GM21526 (cell line): Measurements from ENCODE around the gene TMEM139.

Experiments
- ATAC-seq: cut with Tn5 transposase; IDR thresholded peaks from one replicate; pipeline ENCODE4 v1.9.1; 2021; ENCODE audit warnings: moderate library complexity; ENCODE audit not compliant: unreplicated experiment, low FRiP score

TMEM139 gene

DNA sequence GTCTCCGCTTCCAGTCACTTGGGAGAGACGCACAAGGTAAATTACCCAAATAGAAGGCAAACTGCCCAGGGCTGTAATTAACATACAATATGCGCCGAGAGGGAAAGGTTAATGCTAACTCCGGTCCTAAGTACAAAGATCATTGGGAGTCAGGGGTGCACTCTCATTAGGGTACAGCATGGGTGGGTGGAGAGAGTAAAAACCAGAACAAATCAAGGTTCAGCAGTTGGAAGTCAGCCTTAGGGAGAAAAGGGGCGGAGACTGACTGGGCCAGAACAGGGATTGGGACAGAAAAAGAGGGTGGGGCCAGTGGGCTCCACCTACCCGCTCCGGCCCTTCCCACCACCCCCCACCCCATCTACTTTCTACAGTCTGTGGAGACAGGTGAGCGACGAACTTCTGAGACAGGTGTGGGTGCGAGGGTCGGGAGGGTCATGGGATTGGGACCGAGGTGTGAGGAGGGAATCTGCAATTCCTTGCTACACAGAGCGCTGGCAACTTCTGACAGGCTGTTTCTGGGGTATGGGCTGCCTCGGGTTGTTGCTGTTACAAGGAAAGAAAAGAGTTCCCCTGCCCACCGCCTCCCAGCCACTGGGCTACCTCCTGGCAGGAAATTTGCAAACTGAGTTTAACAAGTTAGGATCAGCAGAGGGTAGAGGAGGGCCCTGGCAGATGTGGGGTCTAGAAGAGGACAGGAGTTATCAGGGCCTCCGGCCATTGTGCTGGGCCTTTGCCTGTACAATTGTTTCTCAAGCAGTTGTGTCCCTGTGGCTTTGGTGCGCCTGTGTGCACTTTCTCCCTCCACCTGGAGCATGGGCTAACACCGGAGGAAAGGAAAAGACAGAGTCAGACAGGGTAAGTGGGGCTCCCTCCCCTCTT, at the start of gene TMEM139:
TMEM139 (plus strand) TSS at position 368 of the 879 bp plus-strand sequence. CDS start 1,000 bp downstream, outside the sequence.
- ATAC-seq: no peak

DNA sequence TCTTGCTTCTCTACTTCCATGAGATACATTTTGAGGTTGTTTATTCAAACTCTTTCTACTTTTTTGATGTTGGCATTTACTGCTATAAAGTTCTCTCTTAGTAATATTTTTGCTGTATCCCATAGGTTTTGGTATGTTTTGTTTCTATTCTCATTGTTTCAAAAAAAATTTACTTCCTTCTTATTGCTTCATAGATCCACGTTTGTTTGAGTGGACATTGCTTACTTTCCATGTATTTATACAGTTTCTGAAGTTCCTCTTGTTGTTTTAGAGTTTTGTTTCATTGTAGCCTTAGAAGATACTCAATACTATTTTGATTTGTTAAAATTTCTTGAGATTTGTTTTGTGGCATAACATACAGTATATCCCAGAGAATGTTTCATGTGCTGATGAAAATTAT, 49.2 kb upstream of the TMEM139 start:
- ATAC-seq: no peak

DNA sequence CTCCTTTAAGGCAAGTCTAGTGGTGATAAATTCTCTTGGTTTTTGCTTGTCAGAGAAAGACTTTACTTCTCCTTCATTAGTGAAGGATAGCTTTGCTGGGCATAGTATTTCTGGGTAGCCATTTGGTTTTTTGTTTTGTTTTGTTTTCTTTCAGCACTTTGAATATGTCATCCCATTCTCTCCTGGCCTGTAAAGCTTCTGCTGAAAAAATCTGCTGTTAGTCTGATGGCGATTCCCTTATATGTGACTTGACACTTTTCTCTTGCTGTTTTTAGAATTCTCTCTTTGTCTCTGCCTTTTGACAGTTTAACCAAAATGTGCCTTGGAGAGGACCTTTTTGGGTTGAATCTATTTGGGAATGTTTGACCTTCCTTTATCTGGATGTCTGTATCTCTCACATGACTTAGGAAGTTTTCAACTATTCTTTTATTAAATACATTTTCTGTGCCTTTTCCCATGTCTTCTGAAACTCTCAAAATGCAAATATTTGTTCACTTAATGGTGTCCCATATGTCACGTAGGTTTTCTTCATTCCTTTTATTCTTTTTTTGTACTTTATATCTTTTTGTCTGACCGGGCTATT, 48.3 kb upstream of the TMEM139 start:
- no peak for ATAC-seq

DNA sequence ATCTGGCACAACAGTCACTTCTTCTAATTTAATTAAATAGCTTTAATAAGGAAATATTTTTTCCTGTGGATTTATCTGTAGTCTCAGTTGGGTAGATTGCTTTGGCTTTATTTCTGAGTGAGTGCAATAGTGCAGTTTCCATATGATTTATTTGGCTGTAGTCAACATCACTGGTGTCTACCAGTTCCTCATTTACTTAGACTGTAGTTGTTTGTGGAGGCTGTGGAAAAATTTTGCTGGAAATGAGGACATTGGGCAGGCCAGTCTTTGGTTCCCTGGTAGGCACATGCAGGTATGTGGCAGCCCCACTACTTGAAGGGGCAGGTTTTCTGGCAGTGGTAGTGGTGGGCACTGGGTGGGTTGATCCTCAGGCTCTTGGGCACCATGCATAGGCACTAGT, 47.4 kb upstream of the TMEM139 start:
- ATAC-seq: no peak

DNA sequence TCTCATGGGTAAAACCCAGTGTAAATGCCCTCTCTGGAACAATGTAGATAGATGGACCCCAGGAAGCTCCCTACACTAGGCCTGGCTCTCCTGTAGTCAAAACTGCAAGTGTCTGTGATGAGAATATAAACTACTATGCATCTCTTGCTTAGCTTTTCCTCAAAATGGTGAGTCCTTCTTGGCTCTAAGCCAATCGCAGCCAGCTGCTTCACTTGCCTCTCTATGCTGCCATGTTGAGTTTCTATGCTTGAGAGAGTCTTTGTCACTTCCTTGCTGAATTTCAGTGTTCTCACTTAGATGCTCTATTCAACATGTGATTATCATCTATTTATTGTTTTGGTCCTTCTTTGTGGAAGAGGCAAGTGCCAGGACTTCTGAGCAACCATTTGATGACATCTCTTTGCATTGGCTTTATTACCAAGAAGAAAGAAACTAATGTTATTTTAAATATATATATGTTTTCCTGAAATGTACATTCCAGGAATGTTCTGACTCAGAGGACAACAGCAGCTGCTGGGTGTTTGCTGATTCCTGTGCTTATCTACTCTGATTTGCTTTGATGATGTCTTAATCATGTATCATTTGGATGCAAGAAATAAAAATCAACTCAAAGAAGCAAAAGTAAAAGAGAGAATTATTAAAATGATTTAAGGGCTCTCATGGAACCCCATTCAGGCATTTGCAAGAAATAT, 46.3 kb upstream of the TMEM139 start:
- ATAC-seq: no peak

DNA sequence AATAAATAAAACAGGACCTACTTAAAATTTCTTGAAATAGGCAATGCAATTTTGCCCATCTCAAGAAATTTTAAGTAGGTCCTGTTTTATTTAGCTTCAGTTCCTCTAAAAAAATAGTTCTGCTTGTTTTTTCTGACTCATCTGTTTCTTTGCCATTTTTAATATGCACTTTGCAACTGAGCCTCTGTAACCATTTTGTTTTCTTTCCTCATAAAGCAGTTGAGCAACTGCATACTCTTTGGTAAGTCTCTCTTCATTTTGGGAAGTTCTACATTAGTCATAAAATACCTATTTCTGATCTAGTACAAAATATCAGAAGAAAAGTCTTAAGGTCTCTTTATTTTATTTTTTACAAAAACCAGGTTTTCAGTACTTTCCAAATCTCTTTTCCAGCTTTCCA, 44.9 kb upstream of the TMEM139 start:
- ATAC-seq: no peak

DNA sequence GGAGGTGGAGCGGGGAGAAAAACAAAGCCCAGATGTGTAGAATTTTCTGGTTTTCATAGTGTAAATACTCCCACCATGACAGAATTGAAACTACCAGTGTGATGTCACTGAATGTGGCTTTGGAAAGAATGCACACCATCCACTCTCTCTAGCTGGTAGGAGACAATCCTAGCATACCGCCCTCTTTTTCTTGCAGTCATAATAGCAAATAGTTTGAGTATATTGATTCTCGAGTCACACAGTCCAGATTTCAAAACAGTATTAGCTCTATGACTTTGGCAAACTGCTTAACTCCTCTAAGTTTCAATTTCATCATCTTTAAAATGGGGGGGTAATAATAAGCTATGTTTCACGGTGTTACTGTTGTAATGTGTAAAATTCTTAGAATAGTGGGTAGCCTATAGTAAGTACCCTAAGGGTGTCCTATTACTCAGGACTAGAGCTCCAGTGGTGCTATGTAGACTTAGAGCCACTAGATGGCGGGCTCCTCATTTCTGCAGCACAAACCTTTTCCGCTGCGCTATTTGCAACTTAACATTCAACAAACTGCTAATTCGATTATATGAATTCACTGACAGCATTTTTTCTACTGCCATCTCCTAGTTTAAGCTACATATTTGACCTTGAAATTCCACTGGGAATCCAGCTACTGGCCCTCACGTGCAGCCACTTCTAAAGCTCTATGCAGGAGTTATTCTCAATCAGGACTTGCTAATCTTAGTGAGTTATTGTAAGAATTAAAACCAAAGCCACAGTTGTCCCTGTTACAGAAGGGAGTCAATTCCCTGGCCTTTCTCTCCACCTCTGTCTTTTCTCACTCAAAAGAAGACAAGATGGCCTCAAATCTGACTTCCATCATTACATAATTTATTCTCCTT, 44.2 kb upstream of the TMEM139 start:
- ATAC-seq: peak; percentile 94

DNA sequence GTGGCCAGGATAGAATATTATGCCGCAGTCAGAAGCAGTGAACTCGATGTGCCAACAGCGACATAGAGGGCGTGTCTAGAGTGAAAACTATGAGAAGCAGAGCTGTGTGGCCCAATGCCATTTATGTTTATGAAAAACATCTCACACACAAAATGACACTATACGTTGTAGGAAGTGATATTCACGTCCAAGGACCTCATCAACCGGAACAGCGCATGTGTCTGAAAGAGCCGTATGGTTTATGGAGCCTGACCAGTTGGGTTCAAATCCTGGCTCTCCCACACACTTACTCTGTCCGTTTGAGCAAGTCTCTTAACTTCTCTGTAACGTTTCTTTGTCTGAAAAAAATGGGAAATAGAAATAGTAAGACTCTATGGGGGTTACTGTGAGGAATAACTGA, 42.5 kb upstream of the TMEM139 start:
- no peak for ATAC-seq

DNA sequence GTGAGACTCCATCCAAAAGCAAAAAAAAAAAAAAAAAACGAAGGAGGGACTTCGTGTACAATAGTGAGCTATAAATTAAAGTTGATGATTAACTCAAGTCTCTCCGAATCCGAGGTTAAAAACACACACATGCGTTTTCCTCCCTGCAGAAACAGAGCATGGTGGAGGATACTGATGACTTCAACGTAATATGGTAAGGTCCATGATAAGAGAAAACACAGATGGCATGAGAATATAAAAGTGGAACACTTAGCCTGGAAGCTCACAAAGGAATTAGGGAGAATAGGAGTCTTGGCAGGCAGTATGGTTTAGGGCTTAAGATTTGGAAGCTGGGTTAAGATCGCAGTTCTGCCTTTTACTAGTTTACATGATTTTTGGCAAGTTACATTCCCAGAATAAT, 41.6 kb upstream of the TMEM139 start:
- ATAC-seq: no peak

DNA sequence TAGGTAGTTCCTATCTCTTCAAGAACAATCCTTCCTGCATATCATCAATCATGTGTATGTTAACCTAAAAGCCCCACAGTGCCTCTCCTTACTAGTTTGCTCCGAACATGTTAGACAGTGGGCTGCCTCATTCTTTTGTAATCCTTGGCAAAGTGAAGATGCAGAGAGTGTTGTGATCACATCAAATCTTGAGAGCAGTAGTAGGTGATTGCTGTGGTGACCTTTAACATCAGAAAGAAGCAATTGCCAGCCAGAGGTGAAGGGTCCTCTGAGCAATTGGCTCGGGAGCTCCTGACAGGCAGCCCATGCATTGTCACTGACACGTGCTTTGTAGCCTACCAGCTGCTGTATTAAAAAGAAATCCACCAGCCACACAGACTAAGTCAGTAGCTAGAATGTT, 41.1 kb upstream of the TMEM139 start:
- ATAC-seq: no peak

DNA sequence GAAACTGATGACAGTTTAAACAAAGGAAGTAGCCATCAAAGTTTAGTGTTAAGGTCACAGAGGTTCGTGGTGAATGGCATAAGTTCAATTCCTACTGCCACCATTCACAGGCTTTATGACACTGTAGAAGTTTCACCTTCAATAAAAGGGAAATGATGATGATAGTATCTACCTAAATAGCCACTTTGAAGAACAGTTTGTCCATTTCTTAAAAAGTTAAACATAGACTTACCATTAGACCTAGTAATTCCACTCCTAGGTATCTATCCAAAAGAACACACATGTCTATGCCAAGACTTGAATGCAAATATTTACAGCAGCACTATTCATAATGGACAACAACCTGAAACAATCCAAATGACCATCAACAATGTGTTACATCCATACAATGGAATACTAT, 40.4 kb upstream of the TMEM139 start:
- ATAC-seq: no peak

DNA sequence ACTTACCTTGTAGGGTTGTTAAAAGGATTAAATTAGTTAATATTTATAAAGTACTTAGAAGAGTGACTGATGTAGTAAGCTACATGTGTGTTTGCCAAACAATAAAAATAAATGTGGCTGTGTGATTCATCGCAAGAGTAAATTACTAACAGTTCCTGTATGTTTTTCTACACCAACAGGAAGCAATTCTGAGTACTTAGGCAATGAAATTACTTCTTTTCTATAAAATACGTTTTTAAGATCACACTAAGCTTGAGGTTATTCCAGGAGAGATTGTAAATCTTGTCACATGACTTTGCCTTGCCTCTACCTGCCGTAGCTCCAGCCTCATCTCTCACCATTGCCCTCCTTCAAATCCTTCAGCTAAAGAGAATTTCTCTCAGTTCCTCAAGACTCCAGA, 39.6 kb upstream of the TMEM139 start:
- ATAC-seq: no peak

DNA sequence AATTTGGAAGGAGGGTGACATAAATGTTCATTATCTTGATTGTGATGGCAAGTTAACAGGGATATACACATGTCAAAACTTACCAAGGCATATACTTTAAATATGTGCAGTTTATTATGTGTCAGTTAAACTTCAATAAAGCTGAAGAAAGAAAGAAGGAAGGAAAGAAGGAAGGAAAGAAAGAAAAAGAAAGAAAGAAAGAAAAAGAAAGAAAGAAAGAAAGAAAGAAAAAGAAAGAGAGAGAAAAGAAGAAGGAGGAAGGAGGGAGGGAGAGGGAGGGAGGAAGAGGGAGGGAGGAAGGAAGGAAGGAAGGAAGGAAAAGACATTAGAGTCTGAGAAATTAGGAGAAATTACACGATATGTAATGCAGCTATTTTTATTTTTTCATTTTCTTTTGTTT, 37.4 kb upstream of the TMEM139 start:
- no peak for ATAC-seq

DNA sequence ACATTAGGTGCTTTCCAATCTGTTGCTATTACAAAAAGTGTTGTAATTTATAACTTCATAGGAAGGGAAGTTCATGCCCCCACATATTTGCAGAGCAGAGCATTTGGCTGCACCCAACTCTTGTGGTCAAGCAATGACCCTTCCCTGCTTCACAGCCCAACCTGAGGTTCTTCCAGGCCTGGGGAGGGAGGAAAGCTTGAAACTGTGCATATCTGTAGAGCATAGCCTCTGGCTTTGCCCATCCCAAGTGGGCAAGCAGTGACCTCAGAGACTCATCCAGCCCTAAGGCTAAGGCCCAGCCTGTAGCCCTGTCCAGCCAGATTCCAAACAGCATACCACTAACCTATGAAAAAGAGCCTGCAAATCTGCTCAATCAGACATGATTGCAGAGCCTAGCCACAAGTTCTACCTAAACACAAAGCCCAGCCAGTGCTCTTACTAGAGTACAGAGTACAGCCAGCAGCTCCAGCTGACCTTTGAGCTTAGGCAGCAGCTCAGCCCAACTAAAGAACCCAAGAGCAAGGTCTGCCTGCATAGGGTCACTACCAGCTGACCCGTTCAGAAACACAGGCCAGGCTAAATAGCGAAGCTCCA, 35.9 kb upstream of the TMEM139 start:
- ATAC-seq: no peak

DNA sequence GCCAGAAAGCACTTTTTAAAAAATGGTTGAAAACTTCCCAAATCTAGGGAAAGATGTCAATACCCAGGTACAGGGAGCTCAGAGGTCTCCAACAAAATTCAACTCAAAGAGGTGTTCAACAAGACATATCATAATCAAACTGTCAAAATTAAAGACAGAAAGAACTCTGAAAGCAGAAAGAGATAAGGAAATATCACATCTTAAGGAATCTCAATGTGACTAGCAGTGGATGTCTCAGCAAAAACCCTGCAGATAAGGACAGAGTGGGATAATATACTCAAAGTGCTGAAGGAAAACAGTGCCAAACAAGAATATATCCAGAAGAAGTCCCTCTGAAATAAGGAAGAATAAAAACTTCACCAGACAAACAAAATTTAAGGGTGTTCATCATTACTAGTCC, 34.6 kb upstream of the TMEM139 start:
- no peak for ATAC-seq

DNA sequence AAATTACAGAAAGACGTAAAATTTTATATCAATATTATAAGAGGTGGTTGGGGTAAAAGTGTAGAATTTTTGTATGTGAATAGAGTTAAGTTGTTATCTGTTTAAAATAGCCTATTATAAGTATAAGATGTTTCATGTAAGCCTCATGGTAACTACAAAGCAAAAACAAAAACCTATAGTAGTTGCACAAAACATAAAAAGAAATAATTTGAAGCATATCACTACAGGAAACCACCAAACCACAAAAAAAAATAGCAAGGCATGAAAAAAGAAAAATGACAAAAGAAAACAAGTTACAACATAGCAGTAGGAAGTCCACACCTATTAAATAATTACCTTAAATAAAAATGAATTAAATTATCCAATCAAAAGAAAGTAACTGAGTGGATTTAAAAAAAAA, 33.9 kb upstream of the TMEM139 start:
- no peak for ATAC-seq

DNA sequence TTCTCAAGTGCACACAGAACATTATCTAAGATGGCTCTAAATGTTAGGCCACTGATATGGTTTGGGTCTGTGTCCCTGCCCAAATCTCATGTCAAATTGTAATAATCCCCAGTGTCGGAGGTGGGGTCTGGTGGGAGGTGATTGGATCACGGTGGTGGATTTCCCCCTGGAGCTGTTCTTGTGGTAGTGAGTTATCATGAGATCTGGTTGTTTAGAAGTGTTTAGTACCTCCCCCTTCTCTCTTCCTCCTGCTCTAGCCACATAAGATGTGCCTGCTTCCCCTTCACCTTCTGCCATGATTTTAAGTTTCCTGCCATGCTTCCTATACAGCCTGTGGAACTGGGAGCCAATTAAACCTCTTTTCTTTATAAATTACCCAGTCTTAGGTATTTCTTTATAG, 32.8 kb upstream of the TMEM139 start:
- no peak for ATAC-seq

DNA sequence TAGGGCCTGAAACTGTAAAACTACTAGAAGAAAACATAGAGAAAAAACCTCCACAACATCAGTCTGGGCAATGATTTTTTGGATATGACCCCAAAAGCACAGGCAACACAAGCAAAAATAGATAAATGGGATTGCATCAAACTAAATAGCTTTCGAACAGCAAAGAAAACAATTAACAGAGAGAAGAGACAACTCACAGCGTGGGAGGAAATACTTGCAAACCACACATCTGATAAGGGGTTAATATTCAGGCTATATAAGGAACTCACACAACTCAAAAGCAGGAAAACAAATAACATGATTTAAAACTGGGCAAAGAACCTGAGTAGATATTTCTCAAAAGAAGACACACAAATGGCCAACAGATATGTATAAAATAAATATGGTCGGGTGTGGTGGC, 29.2 kb upstream of the TMEM139 start:
- no peak for ATAC-seq

DNA sequence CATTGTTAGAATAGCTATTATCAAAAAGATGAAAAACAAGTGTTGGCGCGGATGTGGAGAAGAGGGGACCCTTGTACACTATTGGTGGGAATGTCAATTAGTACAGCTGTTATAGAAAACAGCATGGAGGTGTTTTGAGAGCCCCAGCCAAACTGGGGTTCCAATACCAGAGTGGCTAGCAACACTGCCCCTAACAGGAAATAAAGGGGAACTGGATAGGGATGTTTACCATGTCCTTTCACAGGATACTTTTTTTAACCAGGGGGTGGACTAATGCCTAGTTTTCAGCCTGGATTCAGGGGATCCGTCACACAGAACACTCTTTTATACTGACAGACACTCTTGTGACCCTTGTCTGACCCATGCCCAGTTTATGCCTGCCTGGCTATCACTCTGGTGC, 28.4 kb upstream of the TMEM139 start:
- no peak for ATAC-seq

DNA sequence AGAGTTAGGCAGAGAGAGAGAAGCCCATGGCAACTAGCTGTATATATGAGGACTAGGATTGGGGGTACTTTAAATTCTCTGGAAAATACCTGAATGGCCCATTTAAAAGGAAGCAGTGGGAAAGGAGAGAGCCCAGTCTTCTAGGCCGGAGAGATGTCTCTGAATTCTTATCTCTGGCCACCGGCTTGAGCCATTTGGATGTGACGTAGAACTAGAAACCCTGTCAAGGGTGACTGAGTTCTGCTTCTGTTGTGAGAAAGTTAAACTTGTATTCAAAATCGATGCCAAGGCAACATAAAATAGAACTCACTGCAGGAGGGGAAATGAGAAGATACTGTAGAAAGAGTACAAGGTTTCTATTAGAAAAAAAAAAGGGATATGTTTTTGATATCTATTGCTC, 27.8 kb upstream of the TMEM139 start:
- ATAC-seq: peak; percentile 82
